ENCODE results near the gene IGFBP2.

Gene IGFBP2

GRCh38 chr2:216665717-216666116 lies 32.5 kb downstream of the IGFBP2 start:
- DNase-seq, result no peak

- peak; percentile 32 for DNase-seq
These were observed 33.4 kb downstream of the IGFBP2 start for GRCh38 chr2:216666461-216667233.

GRCh38 chr2:216670266-216671080 lies 37.3 kb downstream of the IGFBP2 start:
- no peak for DNase-seq

GRCh38 chr2:216671081-216671411 lies 37.8 kb downstream of the IGFBP2 start:
- DNase-seq, result no peak

- no peak for DNase-seq
These were observed 38.6 kb downstream of the IGFBP2 start for GRCh38 chr2:216671791-216672343.

DNA sequence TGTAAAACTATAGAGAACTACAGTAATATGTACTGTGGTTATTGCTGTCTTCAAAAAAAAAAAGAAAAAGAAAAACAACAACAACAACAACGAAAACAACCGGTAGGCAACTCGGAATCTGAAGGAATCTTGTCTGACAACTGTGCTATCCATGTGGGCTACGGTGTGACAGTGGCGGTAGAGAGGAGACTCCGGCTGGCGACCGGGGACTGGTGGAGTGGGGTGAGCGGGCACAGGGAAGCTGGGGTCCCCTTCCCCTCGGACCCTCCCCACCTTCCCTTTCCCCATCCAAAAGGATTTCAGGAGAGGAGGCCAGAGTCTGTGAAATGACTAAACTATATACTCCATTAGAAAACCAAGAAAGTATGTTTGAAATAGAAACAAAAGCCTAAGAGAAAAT lies 39.2 kb downstream of the IGFBP2 start:
- DNase-seq, result no peak

DNA sequence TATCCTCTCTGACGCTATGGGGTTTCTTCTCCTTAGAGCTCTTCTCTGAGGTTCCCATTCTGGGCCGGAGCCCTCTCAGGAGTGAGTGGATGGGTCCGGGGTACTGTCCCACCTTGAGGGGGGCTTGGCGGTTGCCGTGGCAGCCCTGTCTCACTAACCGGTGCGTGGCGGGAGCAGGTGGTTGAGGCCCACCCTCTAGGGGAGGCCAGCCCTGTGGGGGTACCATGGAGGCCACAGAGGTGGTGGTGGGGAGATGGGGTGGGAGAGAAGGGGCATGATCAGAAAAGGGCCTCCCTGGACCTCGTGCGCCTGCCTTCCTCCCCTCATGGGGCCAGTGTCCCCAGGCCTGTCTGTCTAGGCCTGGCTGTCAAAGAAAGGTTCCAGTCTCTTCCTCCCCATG lies 39.8 kb downstream of the IGFBP2 start:
- no peak for DNase-seq

DNA sequence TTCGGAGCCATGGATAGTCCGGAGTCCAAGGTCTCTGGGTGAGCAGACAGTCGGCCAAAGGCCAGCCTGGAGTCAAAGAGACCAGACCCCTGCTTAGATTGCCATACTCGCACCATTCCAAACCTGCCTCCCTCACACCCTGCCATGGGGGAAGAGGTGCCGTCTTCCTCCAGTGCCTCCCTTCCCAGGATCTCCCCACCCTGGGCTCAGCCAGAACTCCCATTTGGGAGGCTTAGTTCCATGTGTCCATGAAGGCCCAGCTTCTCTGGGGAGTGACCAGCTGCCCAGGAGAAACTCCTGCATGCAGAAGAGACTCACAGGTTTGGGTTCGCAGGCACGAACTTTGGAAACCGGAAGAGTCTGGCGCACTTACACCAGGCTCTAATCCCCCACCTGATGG lies 40.4 kb downstream of the IGFBP2 start:
- no peak for DNase-seq

GRCh38 chr2:216674376-216674775 lies 41.2 kb downstream of the IGFBP2 start:
- no peak for DNase-seq

DNA sequence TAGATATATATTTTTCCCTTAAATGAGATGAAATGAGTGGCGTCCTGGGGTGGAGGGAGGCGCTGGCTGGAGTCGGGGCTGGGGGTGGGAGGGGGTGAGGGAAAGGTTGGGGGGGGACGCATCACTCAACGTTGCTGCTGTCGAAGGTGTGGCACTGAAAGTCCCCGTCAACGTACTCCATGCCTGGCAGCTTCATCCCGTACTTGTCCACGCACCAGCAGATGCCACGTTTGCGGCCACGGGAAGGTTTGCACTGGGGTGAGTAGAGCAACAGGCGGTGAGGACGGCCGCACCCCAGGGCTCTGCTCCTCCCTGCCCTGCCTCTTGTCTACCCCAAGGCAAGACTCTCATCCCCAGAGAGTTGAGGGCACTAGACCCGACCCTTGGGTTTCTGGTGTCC lies 43.4 kb downstream of the IGFBP2 start:
- DNase-seq, result no peak

GRCh38 chr2:216677439-216678097 lies 44.3 kb downstream of the IGFBP2 start:
- no peak for DNase-seq

DNA sequence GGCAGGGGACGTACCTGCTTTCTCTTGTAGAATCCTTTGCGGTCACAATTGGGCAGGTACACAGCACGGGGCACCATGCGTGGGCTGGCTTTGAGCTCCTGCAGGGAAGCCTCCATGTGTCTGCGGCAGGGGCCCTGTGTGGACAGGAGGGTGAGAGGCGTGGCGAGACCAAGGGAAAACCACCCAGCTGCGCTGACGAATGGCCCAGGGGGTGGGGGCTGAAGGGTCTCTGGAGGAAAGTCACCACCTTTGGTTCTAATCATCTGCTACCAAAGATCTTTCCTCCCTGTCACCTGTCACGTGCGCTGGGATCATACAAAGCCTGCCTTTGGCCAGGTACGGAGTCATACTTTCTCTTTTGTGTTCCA lies 44.9 kb downstream of the IGFBP2 start:
- DNase-seq, result no peak

- no peak for DNase-seq
These were observed 45.8 kb downstream of the IGFBP2 start for GRCh38 chr2:216678813-216679657.

DNA sequence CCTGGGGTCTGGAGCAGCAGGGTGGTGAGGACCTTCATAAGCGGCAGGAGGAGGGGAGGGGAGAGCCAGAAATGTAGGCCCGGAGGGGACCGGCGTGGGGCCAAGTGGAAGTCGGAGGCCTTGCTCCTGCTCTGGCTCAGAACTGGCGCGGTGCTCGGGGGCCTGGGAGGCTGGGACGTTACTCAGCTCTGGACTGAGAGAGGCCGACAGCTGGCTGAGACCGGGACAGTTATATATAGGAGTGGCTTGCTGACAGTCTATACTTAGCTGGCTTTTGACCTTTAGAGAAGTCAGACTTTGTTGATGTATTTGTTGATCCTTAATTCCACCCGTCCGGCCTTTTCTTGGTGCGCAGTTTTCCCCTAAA lies 46.4 kb downstream of the IGFBP2 start:
- DNase-seq, result no peak

DNA sequence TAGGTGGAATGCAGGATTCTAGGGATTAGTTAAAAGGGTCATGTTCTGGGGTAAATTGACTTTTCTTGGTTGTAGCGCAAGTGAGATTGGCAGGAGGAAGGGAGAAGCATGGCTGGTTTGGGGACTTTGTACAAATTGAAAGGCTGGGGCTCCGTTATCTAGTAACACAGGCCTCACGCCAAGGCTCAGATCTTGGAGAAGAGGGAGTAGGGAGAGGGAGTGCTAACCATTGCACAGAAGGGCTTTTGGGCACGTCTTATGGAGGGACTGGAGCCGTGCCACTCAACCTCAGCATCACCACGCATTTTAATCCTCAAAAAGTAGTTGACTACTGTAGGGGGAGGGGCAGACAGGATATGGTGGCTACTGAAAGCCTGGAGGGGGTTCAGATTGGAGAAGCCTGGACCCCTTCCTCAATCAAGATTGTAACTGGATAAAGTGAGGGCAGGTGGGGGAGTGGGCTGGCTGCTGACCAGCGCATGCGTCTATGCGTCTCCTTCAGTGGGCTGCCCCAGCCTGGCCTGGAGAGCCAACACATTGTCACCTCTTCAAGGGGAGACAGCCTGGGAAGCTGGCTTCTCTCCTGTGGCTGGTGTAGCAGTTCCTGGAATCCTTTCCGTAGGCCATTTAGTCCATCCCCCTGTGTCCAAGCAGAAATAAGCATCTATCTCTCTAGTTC lies 47.9 kb downstream of the IGFBP2 start:
- no peak for DNase-seq

- DNase-seq, result no peak
These were observed 48.5 kb downstream of the IGFBP2 start for GRCh38 chr2:216681683-216682082.

DNA sequence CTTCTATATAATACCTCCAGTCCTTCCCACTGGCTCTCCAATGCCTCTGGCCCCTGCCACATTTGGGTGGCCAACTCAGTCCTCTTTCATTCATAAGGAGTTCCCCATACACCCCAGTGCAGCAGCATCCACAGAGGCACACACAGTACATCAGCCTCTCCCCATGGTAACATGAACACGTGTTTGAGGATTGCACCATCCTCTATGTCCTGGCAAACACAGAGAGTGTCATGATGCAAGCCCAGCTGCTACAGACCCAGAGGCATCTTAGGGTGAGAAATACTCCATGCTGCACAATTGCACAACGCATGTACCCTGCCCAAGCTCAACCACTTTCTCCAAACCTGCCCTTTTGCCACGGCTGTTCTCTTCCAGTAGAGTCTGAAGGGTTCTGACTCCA lies 50.6 kb downstream of the IGFBP2 start:
- no peak for DNase-seq

DNA sequence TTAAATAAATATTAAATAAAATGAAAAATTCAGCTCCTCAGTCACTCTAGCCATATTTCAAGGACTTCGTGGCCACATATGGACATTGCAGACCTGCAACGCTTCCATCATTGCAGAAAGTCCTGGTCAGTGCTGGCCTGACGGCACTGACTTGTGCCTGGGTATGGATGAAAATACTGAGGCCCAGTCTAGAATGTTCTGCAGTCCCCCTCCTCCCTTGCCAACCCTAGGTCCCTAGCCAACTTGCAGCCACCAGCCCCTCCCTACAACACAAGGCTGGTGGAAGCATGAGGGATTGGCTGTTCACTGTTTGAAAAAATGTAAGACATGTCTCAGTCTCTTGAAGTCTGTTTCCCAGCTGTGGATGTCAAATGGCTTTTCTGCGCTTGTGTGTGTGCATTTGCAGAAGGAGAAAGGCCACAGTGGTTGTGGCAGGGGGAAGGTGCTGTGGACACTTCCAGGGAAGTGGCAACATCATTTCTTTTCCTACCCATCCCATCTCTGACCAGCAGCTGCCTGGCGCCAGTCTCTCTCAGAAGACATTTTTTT lies 52.2 kb downstream of the IGFBP2 start:
- no peak for DNase-seq

DNA sequence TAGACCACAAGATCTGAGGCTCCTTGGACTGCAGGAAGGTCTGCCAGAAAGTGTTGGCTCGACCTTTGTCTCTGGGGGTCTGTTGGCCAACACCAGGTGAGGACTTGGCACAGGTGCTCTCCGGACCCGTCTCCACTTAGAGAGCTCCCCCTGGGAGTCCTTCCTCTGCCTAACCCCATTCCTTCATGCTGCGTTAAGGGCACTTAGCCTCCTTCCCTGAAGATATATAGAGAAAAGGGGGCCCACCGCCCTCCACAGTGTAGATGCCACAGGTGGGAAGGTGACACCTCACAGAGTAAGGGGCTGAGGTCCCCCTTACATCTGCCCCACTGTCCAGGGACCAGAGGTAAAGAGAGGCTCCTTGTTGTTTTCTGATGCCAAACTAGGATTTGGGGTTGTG lies 53.9 kb downstream of the IGFBP2 start:
- DNase-seq, result no peak

DNA sequence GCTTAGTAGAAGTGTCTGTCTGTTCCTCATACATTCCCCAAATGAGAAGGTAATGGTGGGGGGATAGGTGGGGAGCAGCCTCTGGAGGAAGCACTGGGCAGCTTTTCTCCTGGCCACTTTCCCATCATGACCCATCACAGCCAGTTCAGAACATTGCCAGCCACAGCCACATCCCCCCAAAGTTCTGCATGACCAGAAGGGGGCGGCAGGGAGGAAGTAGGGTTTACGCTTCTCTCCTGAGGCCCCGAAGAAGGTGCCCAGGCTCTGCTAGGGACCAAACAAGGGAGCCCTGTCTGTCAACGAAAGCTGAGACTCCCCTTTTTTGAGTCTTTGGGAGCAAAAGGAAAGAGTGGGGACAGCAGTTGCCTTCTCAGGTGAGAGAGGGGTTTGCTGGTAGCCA lies 54.4 kb downstream of the IGFBP2 start:
- DNase-seq, result no peak

DNA sequence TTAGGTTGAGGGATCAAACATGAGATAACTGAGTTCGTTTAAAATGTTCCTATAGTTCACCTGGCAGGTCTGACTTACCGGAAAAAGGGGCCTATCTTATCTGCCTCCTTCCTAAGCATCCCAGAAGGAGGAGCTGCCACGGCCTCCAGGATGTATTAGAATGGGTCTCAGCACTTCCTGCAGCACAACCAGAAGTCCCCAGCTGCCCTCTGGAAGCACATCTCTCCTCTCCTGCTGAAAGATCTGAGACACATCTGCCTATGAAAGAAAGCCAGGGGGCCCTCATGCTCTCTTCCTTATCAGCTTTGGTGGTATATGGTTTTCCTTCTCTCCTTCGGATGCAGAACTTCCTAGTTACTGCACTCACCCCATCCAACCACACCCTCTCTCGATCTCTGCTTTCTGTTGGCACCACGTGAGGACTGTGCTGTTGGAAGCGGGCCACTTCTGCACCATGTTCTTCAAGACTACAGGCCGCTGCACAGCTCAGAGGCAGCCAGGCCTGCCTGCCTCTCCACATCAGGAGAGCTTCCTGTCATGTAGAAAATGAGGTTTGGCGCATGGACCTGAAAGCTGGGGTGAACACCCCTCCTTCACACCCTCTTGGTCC lies 55.6 kb downstream of the IGFBP2 start:
- peak; percentile 44 for DNase-seq

- no peak for DNase-seq
These were observed 56.2 kb downstream of the IGFBP2 start for GRCh38 chr2:216689397-216689796.

All from NCI-H2029 treated with DMSO at 0.1 percent for 48 hours (cell line).